Osteocyte (in vitro differentiated cells): ENCODE measurements around the gene SNTG2. TPM values are rescaled to one million over a fixed set of nuclear protein-coding genes. Genes with fewer than 3 reads are reported as not detected.

Experiments used
- DNase-seq: peaks from one replicate; pipeline ENCODE4 v3.0.0; 2021; ENCODE audit warnings: mixed read lengths; ENCODE audit not compliant: unreplicated experiment; ENCODE audit errors: extremely low spot score
- H3K27ac Mint-ChIP-seq: one replicate; pipeline ENCODE4 v1.8.0; 2021; ENCODE audit warnings: mild to moderate bottlenecking, mixed read lengths; ENCODE audit not compliant: unreplicated experiment
- H3K27me3 Mint-ChIP-seq: one replicate; pipeline ENCODE4 v1.8.0; 2021; ENCODE audit warnings: mixed read lengths; ENCODE audit not compliant: unreplicated experiment
- H3K36me3 Mint-ChIP-seq: one replicate; pipeline ENCODE4 v1.8.0; 2021; ENCODE audit warnings: mixed read lengths; ENCODE audit not compliant: unreplicated experiment
- H3K4me1 Mint-ChIP-seq: one replicate; pipeline ENCODE4 v1.8.0; 2021; ENCODE audit warnings: mixed read lengths; ENCODE audit not compliant: unreplicated experiment
- H3K4me3 Mint-ChIP-seq: one replicate; pipeline ENCODE4 v1.8.0; 2021; ENCODE audit warnings: mild to moderate bottlenecking, moderate library complexity, mixed read lengths; ENCODE audit not compliant: unreplicated experiment
- H3K9me3 Mint-ChIP-seq: one replicate; pipeline ENCODE4 v1.8.0; 2021; ENCODE audit warnings: mixed read lengths; ENCODE audit not compliant: unreplicated experiment
- CTCF ChIP-seq: fragments of 200-600 bp; sonication (generic); IDR thresholded peaks from 2 replicates; pipeline ENCODE4 v1.5.0; 2021; ENCODE audit warnings: antibody characterized with exemption, mild to moderate bottlenecking, moderate library complexity
- total RNA-seq: library from RNA; stranded (reverse); gene quantifications from 2 replicates; pipeline ENCODE4 v1.2.1, GENCODE V29; 2021

SNTG2 gene
- total RNA-seq, 1 donor from 2014 or later, result not detected

DNA sequence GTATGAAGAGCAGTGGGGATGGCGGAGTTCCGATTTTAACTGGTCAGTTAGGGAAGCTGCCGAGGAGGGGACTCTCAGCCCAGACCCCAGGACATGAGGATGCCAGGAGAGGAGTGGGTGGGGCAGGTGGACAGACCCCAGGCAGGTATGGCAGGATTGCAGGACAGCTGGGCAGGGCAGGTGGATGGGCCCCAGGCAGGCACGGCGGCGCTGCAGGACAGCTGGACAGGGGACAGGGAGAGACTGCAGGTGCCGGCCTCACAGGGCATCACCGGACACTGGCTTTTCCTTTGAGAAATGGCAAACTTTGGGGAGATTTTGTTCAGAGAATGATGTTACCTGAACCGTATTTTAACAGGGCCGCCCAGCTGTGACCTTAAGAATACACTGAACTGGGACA is 127.7 kb downstream of the SNTG2 start:
- H3K4me3 Mint-ChIP-seq, result no peak overlapping the region
- no peak for DNase-seq
- no peaks in the 10 kb centered on the region for H3K9me3 Mint-ChIP-seq
- H3K4me1 Mint-ChIP-seq, result no peaks in the 10 kb centered on the region
- no peak for TF ChIP-seq CTCF
- H3K36me3 Mint-ChIP-seq, result no peaks in the 10 kb centered on the region
- no peak overlapping the region for H3K27ac Mint-ChIP-seq
- peaks cover 8% of the 10 kb centered on the region for H3K27me3 Mint-ChIP-seq

- H3K36me3 Mint-ChIP-seq, result no peaks in the 10 kb centered on the region
- peaks cover 8% of the 10 kb centered on the region for H3K27me3 Mint-ChIP-seq
- TF ChIP-seq CTCF, result no peak
- DNase-seq, result no peak
- no peak overlapping the region for H3K27ac Mint-ChIP-seq
- H3K4me1 Mint-ChIP-seq, result no peaks in the 10 kb centered on the region
- no peaks in the 10 kb centered on the region for H3K9me3 Mint-ChIP-seq
- H3K4me3 Mint-ChIP-seq, result no peak overlapping the region
Measured at GRCh38 chr2:1079873-1080799, 129.5 kb downstream of the SNTG2 start.

DNA sequence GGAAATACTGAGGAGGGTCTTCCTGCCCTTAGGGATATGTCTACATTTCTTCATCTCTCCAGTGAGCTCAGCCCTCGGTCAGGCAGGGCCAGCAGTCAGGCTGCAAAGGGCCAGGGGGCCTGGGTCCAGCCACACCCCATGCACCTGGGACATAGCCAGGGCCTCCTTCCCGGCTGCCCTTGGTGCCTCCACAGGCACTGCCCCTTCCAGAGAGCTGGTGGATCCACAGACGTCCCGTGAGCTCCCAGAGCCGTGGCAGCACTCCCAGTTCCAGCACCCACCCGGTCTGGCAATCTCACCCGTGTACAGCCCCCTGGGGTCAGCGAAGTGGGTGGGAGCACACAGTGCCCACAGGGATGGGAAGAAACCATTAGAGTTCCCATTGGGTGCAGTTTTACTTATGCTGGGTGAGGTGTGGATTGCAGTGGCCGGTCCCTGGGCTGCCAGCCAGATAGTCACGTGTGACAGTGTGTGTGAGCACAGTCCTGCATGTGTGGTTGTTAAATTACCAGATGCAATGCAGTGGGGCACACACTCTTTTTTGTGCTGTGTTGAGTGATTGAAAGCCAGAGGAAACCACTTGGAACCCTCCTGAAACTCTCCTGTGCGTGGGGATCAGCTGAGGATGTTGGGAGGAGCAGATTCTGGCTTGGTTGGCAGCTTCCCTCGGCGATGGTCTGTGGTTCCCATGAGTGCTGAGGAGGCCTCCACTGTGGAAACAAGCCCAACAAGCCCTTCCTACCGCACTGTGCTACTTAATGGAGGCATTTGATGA is 131.0 kb downstream of the SNTG2 start:
- no peak for TF ChIP-seq CTCF
- Mint-ChIP-seq H3K27me3 (peaks cover 2% of the 10 kb centered on the region), H3K9me3 (no peaks in the 10 kb centered on the region), H3K4me1 (no peaks in the 10 kb centered on the region), H3K27ac (no peak overlapping the region), H3K4me3 (no peak overlapping the region), H3K36me3 (no peaks in the 10 kb centered on the region)
- DNase-seq, result no peak

DNA sequence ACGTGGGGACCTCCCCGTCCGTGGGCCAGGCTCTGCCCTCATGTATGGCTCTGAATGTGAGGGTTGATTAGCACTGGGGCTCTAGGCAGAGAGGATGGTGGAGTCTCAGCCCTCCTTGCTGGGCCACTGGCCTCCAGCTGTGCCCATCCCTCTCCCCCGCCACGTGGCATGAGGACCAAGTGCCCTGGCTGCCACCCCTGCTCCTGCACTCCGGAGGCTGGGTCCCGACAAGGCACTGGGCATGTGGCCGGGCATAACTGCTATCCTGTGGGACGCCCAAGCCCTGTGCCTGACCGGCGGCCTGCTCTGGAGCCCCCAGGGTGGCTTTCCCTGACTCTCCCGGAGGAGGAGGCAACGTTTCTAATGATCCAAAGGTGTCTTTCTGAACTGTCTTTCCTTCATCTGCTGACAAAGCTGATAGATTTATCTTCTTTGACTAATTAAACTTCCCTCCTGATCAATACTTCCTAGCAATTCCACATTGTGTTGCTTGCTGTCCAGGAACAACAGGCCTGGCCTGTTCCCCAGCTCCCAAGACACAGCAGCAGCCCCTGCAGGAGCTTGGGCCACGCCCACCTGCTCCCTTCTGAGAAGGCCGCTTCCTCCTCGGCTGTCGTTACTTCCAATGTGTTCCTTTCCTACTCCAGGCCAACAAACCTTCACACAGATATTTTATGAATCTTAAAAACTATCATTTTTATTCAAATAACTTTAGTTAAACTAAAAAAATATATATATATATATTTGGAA is 132.0 kb downstream of the SNTG2 start:
- Mint-ChIP-seq H3K4me3 (no peak overlapping the region), H3K9me3 (no peaks in the 10 kb centered on the region), H3K27ac (no peak overlapping the region), H3K4me1 (no peaks in the 10 kb centered on the region), H3K27me3 (peaks cover 2% of the 10 kb centered on the region), H3K36me3 (no peaks in the 10 kb centered on the region)
- no peak for DNase-seq
- no peak for TF ChIP-seq CTCF
